Endodermal cell (in vitro differentiated cells): ENCODE measurements around the gene EPHB3. TPM values are rescaled to one million over a fixed set of nuclear protein-coding genes. Genes with fewer than 3 reads are reported as not detected.

ENCODE experiments used
- DNase-seq: peaks from one replicate; pipeline ENCODE4 v3.0.0-alpha.2; 2017
- H3K27ac ChIP-seq: 2 replicates; pipeline ENCODE4 v1.5.1; 2013; ENCODE audit warnings: mild to moderate bottlenecking, low read depth, low read length, moderate library complexity
- H3K27me3 ChIP-seq: 2 replicates; pipeline ENCODE4 v1.6.1; 2013; ENCODE audit warnings: mild to moderate bottlenecking, low read length, moderate library complexity; ENCODE audit not compliant: insufficient read depth, control insufficient read depth, poor library complexity, severe bottlenecking
- H3K36me3 ChIP-seq: 2 replicates; pipeline ENCODE4 v1.7.0; 2013; ENCODE audit warnings: mild to moderate bottlenecking, low read length, moderate library complexity; ENCODE audit not compliant: control insufficient read depth, insufficient read depth
- H3K4me1 ChIP-seq: one replicate; pipeline ENCODE4 v1.7.0; 2013; ENCODE audit warnings: low read length; ENCODE audit not compliant: control insufficient read depth, insufficient read depth
- H3K4me3 ChIP-seq: 2 replicates; pipeline ENCODE4 v1.5.1; 2013; ENCODE audit warnings: mild to moderate bottlenecking, low read length, moderate library complexity
- H3K9ac ChIP-seq: 2 replicates; pipeline ENCODE4 v1.6.1; 2013; ENCODE audit warnings: mild to moderate bottlenecking, low read length, moderate library complexity; ENCODE audit not compliant: poor library complexity, severe bottlenecking; ENCODE audit errors: extremely low read depth
- H3K9me3 ChIP-seq: 2 replicates; pipeline ENCODE4 v1.6.1; 2013; ENCODE audit warnings: mild to moderate bottlenecking, low read length, moderate library complexity; ENCODE audit not compliant: control insufficient read depth
- H3K27ac Mint-ChIP-seq: 2 replicates; pipeline ENCODE4 v1.8.0; 2020; ENCODE audit warnings: mixed read lengths
- H3K27me3 Mint-ChIP-seq: 2 replicates; pipeline ENCODE4 v1.8.0; 2021; ENCODE audit warnings: mild to moderate bottlenecking, mixed read lengths; ENCODE audit not compliant: insufficient read depth
- H3K36me3 Mint-ChIP-seq: 2 replicates; pipeline ENCODE4 v1.8.0; 2020; ENCODE audit warnings: low read depth, mixed read lengths
- H3K4me1 Mint-ChIP-seq: 2 replicates; pipeline ENCODE4 v1.8.0; 2020; ENCODE audit warnings: mixed read lengths
- H3K4me3 Mint-ChIP-seq: 2 replicates; pipeline ENCODE4 v1.8.0; 2020; ENCODE audit warnings: mild to moderate bottlenecking, moderate library complexity, mixed read lengths
- H3K9me3 Mint-ChIP-seq: 2 replicates; pipeline ENCODE4 v1.8.0; 2020; ENCODE audit warnings: mild to moderate bottlenecking, mixed read lengths
- CTCF ChIP-seq: fragments of 200-600 bp; sonication (generic); conservative IDR thresholded peaks from 2 replicates; pipeline ENCODE4 v1.5.0; 2021; ENCODE audit warnings: antibody characterized with exemption, mild to moderate bottlenecking
- WGBS, 2 experiments: methylation state at CpG; one replicate each; pipeline versions ENCODE4 v1.1.5 to v1.1.7; 2013; ENCODE audit warnings: missing lambda C conversion rate in 2 of 2, mixed read lengths in 1 of 2; ENCODE audit not compliant: insufficient coverage in 1 of 2, insufficient read length in 1 of 2; 5-methylcytosine and 5-hydroxymethylcytosine counted together
- total RNA-seq, 2 donors: library from RNA; stranded (reverse); fragmentation: NEBNext Ultra II Directional in 1 of 2; extraction: Animal tissue kit (Norgen Biotek cat#: 25700) in 1 of 2; gene quantifications; 2 replicates in 1 of 2; 3 replicates in 1 of 2; pipeline ENCODE4 v1.2.1, GENCODE V29; 2021

The EPHB3 gene
- total RNA-seq, 2 donors from 2014 or later: 32.7 to 36.9 TPM

GRCh38 chr3:184596886-184597575, 35.4 kb downstream of the EPHB3 start:
- Mint-ChIP-seq H3K4me3 (no peak overlapping the region), H3K9me3 (no peaks in the 10 kb centered on the region), H3K36me3 (no peaks in the 10 kb centered on the region), H3K27ac (no peak overlapping the region), H3K27me3 (peaks cover 41% of the 10 kb centered on the region), H3K4me1 (peaks cover 36% of the 10 kb centered on the region)
- no peak overlapping the region for H3K4me3 ChIP-seq
- DNase-seq: no peak
- H3K27ac ChIP-seq: no peak overlapping the region
- no peaks in the 10 kb centered on the region for H3K9me3 ChIP-seq
- peaks cover 20% of the 10 kb centered on the region for H3K4me1 ChIP-seq
- peaks cover 12% of the 10 kb centered on the region for H3K27me3 ChIP-seq
- no peaks in the 10 kb centered on the region for H3K36me3 ChIP-seq
- no peak overlapping the region for H3K9ac ChIP-seq
- 88% methylated on average over 4 to 6 of the region's 6 CpGs for WGBS, 2 experiments
- no peak for TF ChIP-seq CTCF

- no peak overlapping the region for H3K27ac Mint-ChIP-seq
- H3K27ac ChIP-seq: no peak overlapping the region
- H3K9me3 ChIP-seq: no peaks in the 10 kb centered on the region
- H3K4me3 Mint-ChIP-seq: no peak overlapping the region
- H3K27me3 ChIP-seq: peaks cover 12% of the 10 kb centered on the region
- H3K9me3 Mint-ChIP-seq: no peaks in the 10 kb centered on the region
- no peaks in the 10 kb centered on the region for H3K36me3 ChIP-seq
- H3K4me3 ChIP-seq: no peak overlapping the region
- H3K9ac ChIP-seq: no peak overlapping the region
- H3K36me3 Mint-ChIP-seq: no peaks in the 10 kb centered on the region
- no peak for TF ChIP-seq CTCF
- 90 to 93% methylated on average over 20 of the region's 20 CpGs for WGBS, 2 experiments
- DNase-seq: no peak
- H3K4me1 ChIP-seq: peaks cover 13% of the 10 kb centered on the region
- H3K27me3 Mint-ChIP-seq: peaks cover 49% of the 10 kb centered on the region
- H3K4me1 Mint-ChIP-seq: peaks cover 36% of the 10 kb centered on the region
These were observed 36.4 kb downstream of the EPHB3 start for GRCh38 chr3:184597829-184598573.

GRCh38 chr3:184598574-184598927, 37.0 kb downstream of the EPHB3 start:
- Histone ChIP-seq H3K9me3 (no peaks in the 10 kb centered on the region), H3K9ac (no peak overlapping the region), H3K27ac (no peak overlapping the region), H3K27me3 (peaks cover 12% of the 10 kb centered on the region), H3K4me1 (peaks cover 8% of the 10 kb centered on the region), H3K36me3 (no peaks in the 10 kb centered on the region), H3K4me3 (no peak overlapping the region)
- H3K9me3 Mint-ChIP-seq: no peaks in the 10 kb centered on the region
- H3K4me3 Mint-ChIP-seq: no peak overlapping the region
- H3K27me3 Mint-ChIP-seq: peaks cover 54% of the 10 kb centered on the region
- DNase-seq: no peak
- H3K36me3 Mint-ChIP-seq: no peaks in the 10 kb centered on the region
- H3K27ac Mint-ChIP-seq: no peak overlapping the region
- TF ChIP-seq CTCF: no peak
- peaks cover 36% of the 10 kb centered on the region for H3K4me1 Mint-ChIP-seq
- 95% methylated on average over 7 of the region's 7 CpGs for WGBS, 2 experiments
